HCT116 (cell line): Measurements from ENCODE around the gene MCRIP2. TPM values are rescaled to one million over a fixed set of nuclear protein-coding genes. Genes with fewer than 3 reads are reported as not detected.
A peak's percentile ranks its signal among the peaks of the same experiment; 100 is the strongest.

Experiments used
- ATAC-seq: fragments of 200-7000 bp; cut with Tn5 transposase; 2 replicates; pipeline ENCODE4 v1.9.1; 2020; ENCODE audit warnings: mild to moderate bottlenecking, moderate library complexity
- BruUV-seq: library from RNA; stranded (reverse); fragments of 400-500 nt; replicated peaks from 2 replicates; lab custom pipeline; 2021; lab: Mats Ljungman, UMichigan
- CTCF ChIA-PET: fragments of 300-600 bp; sonication (Branson Sonifier 250); formaldehyde crosslinking; loops from one replicate; lab custom pipeline; 2021; ENCODE audit warnings: antibody characterized with exemption; lab: Charles Lee
- POLR2A ChIA-PET: fragments of 300-600, 350-600 bp; sonication (Branson Sonifier 250); formaldehyde crosslinking; loops from one replicate; lab custom pipeline; 2021; ENCODE audit warnings: antibody characterized with exemption; lab: Charles Lee
- RAD21 ChIA-PET, 2 experiments: fragments of 300-600 bp; sonication (Branson Sonifier 250); formaldehyde crosslinking; loops; one replicate each; lab custom pipeline; 2023; ENCODE audit warnings: low total read pairs in 2 of 2; ENCODE audit not compliant: uncharacterized antibody in 2 of 2, unreplicated experiment in 2 of 2, low non-redundant PET in 1 of 2; lab: Charles Lee
- DNase-seq: peaks from one replicate; pipeline ENCODE4 v3.0.0-alpha.2; 2010; ENCODE audit warnings: low read depth, low spot score
- H2AFZ ChIP-seq: fragments of 200-600 bp; shearing (Covaris generic), sonication (generic); 2 replicates; pipeline ENCODE4 v1.6.1; 2017; ENCODE audit warnings: low read depth, mixed run types, mixed read lengths, antibody characterized with exemption, low read length; ENCODE audit not compliant: poor library complexity, severe bottlenecking
- H3K27ac ChIP-seq: 2 replicates; pipeline ENCODE4 v1.5.1; 2012; ENCODE audit warnings: low read depth, low read length
- H3K27me3 ChIP-seq: fragments of 200-600 bp; sonication (generic); 2 replicates; pipeline ENCODE4 v1.6.1; 2016; ENCODE audit warnings: mixed run types, low read length, mixed read lengths; ENCODE audit not compliant: insufficient read depth
- H3K36me3 ChIP-seq, 2 experiments: fragments of 200-500 bp in 1 of 2; fragments of 200-600 bp in 1 of 2; sonication (Bioruptor generic) in 1 of 2; sonication (generic) in 1 of 2; 2 replicates each; pipeline versions ENCODE4 v1.5.1 to v1.6.1; 2014 to 2016; ENCODE audit warnings: low read length in 2 of 2, inconsistent platforms in 1 of 2, mixed read lengths in 1 of 2, mixed run types in 1 of 2; ENCODE audit not compliant: insufficient read depth in 2 of 2, control insufficient read depth in 1 of 2
- H3K4me1 ChIP-seq, 2 experiments: fragments of 200-600 bp in 1 of 2; sonication (generic) in 1 of 2; 2 replicates each; pipeline versions ENCODE4 v1.5.1 to v1.6.1; 2012 to 2017; ENCODE audit warnings: low read length in 2 of 2, inconsistent platforms in 1 of 2, mild to moderate bottlenecking in 1 of 2, mixed read lengths in 1 of 2, mixed run types in 1 of 2, moderate library complexity in 1 of 2; ENCODE audit not compliant: insufficient read depth in 2 of 2, control insufficient read depth in 1 of 2
- H3K4me2 ChIP-seq: fragments of 200-600 bp; sonication (generic); 2 replicates; pipeline ENCODE4 v1.6.1; 2017; ENCODE audit warnings: mixed run types, low read length, mixed read lengths
- H3K4me3 ChIP-seq, 2 experiments: fragments of 200-600 bp in 1 of 2; sonication (generic) in 1 of 2; replicated peaks in 1 of 2; 2 replicates each; pipeline ENCODE4 v1.5.1; 2011 to 2016; ENCODE audit warnings: low read length in 2 of 2, control low read depth in 1 of 2, low read depth in 1 of 2, mild to moderate bottlenecking in 1 of 2, mixed read lengths in 1 of 2, mixed run types in 1 of 2
- H3K79me2 ChIP-seq: fragments of 200-600 bp; sonication (generic); 2 replicates; pipeline ENCODE4 v1.6.1; 2017; ENCODE audit warnings: mild to moderate bottlenecking, mixed run types, low read length, moderate library complexity, mixed read lengths; ENCODE audit not compliant: insufficient read depth
- H3K9ac ChIP-seq: fragments of 200-600 bp; sonication (generic); 2 replicates; pipeline ENCODE4 v1.6.1; 2016; ENCODE audit warnings: low read length, mixed read lengths
- H3K9me2 ChIP-seq: fragments of 200-600 bp; sonication (generic), shearing (Covaris generic); 2 replicates; pipeline ENCODE4 v1.6.1; 2017; ENCODE audit warnings: mixed run types, mild to moderate bottlenecking, moderate library complexity; ENCODE audit not compliant: insufficient read depth
- H3K9me3 ChIP-seq, 2 experiments: fragments of 200-500 bp in 1 of 2; fragments of 200-600 bp in 1 of 2; sonication (Bioruptor generic) in 1 of 2; sonication (generic) in 1 of 2; 2 replicates each; pipeline ENCODE4 v1.6.1; 2014 to 2017; ENCODE audit warnings: low read length in 2 of 2, mixed read lengths in 2 of 2, inconsistent platforms in 1 of 2, low read depth in 1 of 2, mild to moderate bottlenecking in 1 of 2, mixed run types in 1 of 2, moderate library complexity in 1 of 2; ENCODE audit not compliant: control insufficient read depth in 1 of 2, insufficient read depth in 1 of 2
- H4K20me1 ChIP-seq: fragments of 200-600 bp; sonication (generic), shearing (Covaris generic); 2 replicates; pipeline ENCODE4 v1.6.1; 2017; ENCODE audit warnings: mixed run types, mild to moderate bottlenecking, moderate library complexity; ENCODE audit not compliant: insufficient read depth
- CBX3 ChIP-seq: IDR thresholded peaks from 2 replicates; pipeline ENCODE4 v1.6.1; 2012; ENCODE audit warnings: low read depth
- CEBPB ChIP-seq: IDR thresholded peaks from 2 replicates; pipeline ENCODE4 v1.6.1; 2012; ENCODE audit warnings: low read depth
- ELF1 ChIP-seq: IDR thresholded peaks from 2 replicates; pipeline ENCODE4 v1.6.1; 2012; ENCODE audit warnings: low read depth, borderline replicate concordance
- EZH2phosphoT487 ChIP-seq: fragments of 200-600 bp; IDR thresholded peaks from 2 replicates; pipeline ENCODE4 v1.6.1; 2018; ENCODE audit warnings: antibody characterized with exemption, borderline replicate concordance
- JUND ChIP-seq: IDR thresholded peaks from 2 replicates; pipeline ENCODE4 v1.6.1; 2012
- MAX ChIP-seq: IDR thresholded peaks from 2 replicates; pipeline ENCODE4 v1.6.1; 2012
- POLR2A ChIP-seq: IDR thresholded peaks from 2 replicates; pipeline ENCODE4 v1.7.0; 2011; ENCODE audit warnings: borderline replicate concordance; ENCODE audit not compliant: insufficient read depth, insufficient read length; ENCODE audit errors: extremely low read depth
- POLR2AphosphoS5 ChIP-seq: IDR thresholded peaks from 2 replicates; pipeline ENCODE4 v1.6.1; 2011; ENCODE audit warnings: mild to moderate bottlenecking, low read depth, low read length, moderate library complexity
- RAD21 ChIP-seq: IDR thresholded peaks from 2 replicates; pipeline ENCODE4 v1.6.1; 2012; ENCODE audit warnings: low read depth, mild to moderate bottlenecking
- SP1 ChIP-seq: IDR thresholded peaks from 2 replicates; pipeline ENCODE4 v1.6.1; 2012; ENCODE audit warnings: low read depth
- SRF ChIP-seq: IDR thresholded peaks from 2 replicates; pipeline ENCODE4 v1.6.1; 2012; ENCODE audit warnings: low read depth
- YY1 ChIP-seq: IDR thresholded peaks from 2 replicates; pipeline ENCODE4 v1.6.1; 2011; ENCODE audit warnings: low read length, low read depth, moderate library complexity, mild to moderate bottlenecking; ENCODE audit not compliant: insufficient replicate concordance; ENCODE audit errors: extremely low read depth
- intact Hi-C: fragments of 100-400 bp; cut with micrococcal nuclease; formaldehyde crosslinking; loops from 2 replicates; pipeline ENCODE4 v1.10.0; 2022
- total RNA-seq: library from RNA; stranded (reverse); gene quantifications from one replicate; pipeline ENCODE4 v1.2.1, GENCODE V29; 2021; ENCODE audit not compliant: unreplicated experiment
- TF ChIP-seq, protein P1 (sequence below), 3 experiments: fragments of 200-600 bp in 1 of 3; sonication (generic) in 1 of 3; IDR thresholded peaks in 2 of 3; conservative IDR thresholded peaks in 1 of 3; 2 replicates each; pipeline ENCODE4 v1.5.1; 2012 to 2017; ENCODE audit warnings: low read depth in 2 of 3, low read length in 2 of 3, antibody characterized with exemption in 1 of 3, borderline replicate concordance in 1 of 3, control low read depth in 1 of 3, mild to moderate bottlenecking in 1 of 3, mixed read lengths in 1 of 3, mixed run types in 1 of 3, moderate library complexity in 1 of 3; ENCODE audit not compliant: insufficient read depth in 1 of 3

Gene MCRIP2
- total RNA-seq, 1 experiment from 2014 or later = 34.9 TPM

GRCh38 chr16:647173-647902 lies 5.7 kb downstream of the MCRIP2 start:
- no peaks in the 10 kb centered on the region for H3K36me3 ChIP-seq
- intact Hi-C loops = no loop called here
- peak overlapping the region; percentile 64 to 68 for H3K4me3 ChIP-seq
- ChIA-PET CTCF (interaction anchor here (2.3 kb wide), 1 partner anchor 13 kb away, joined by 13 read pairs; no protein-coding TSS in a partner anchor), POLR2A (no interaction called here), RAD21 (no interaction called here)
- H3K27me3 ChIP-seq = no peaks in the 10 kb centered on the region
- H3K9me2 ChIP-seq = no peaks in the 10 kb centered on the region
- peaks cover 40% of the 10 kb centered on the region for H3K79me2 ChIP-seq
- no peak for ATAC-seq
- H3K9me3 ChIP-seq = no peaks in the 10 kb centered on the region
- peak overlapping the region; percentile 96 for H3K27ac ChIP-seq
- TF ChIP-seq POLR2A (peak; percentile 19), POLR2AphosphoS5 (no peak; the same call in 1 of the 2 replicates), ELF1 (no peak), YY1 (no peak), CBX3 (no peak), JUND (no peak), MAX (no peak), SRF (no peak)
- H2AFZ ChIP-seq = no peak overlapping the region
- no peak for DNase-seq
- no peaks in the 10 kb centered on the region for H4K20me1 ChIP-seq
- peak overlapping the region; percentile 82 for H3K9ac ChIP-seq
- H3K4me2 ChIP-seq = peak overlapping the region; percentile 84
- H3K4me1 ChIP-seq = peaks cover 19 to 55% of the 10 kb centered on the region in 2 experiments
- BruUV-seq = no TSS peak

DNA sequence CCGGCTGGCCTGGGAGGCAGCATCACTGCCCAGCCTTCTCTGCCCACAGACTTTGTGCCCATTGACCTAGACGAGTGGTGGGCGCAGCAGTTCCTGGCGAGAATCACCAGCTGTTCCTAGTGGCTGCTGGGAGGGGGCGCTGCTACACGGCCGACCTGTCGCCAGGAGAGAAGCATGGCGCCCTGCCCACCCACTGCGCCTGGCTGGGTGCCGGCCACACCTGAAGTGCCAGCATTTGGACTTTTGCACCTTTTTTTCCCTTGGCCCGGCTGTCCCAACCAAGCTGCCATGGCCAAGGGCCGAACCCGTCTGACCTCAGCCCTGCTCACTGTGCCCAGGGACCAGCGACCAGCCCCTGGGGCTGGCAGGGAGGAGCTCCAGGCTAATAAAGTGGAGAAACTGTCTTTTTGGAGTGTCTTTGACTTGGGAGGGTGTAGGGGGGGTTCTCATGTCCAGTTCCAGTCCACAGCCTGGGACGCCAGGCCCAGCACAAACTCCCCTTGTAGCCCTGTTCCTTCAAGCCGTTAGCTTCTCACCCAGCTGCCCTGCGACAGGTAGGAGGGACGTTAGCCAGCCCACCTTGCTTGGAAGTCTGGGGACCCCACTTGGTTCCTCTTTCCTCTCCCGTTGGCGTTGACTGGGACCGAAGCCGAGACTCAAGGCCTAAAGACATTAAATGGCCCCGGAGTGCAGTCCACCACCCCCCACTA lies 6.6 kb downstream of the MCRIP2 start:
- no peaks in the 10 kb centered on the region for H4K20me1 ChIP-seq
- ATAC-seq (peak; percentile 47), DNase-seq (no peak)
- H3K79me2 ChIP-seq = peaks cover 34% of the 10 kb centered on the region
- H3K27me3 ChIP-seq = no peaks in the 10 kb centered on the region
- TF ChIP-seq SP1 (no peak), ELF1 (no peak), CEBPB (no peak), POLR2AphosphoS5 (peak; percentile 37; the same call in 1 of the 2 replicates), POLR2A (no peak), YY1 (peak; percentile 70), RAD21 (peak; percentile 35), EZH2phosphoT487 (no peak), SRF (no peak), JUND (no peak)
- TF ChIP-seq, protein P1, sequence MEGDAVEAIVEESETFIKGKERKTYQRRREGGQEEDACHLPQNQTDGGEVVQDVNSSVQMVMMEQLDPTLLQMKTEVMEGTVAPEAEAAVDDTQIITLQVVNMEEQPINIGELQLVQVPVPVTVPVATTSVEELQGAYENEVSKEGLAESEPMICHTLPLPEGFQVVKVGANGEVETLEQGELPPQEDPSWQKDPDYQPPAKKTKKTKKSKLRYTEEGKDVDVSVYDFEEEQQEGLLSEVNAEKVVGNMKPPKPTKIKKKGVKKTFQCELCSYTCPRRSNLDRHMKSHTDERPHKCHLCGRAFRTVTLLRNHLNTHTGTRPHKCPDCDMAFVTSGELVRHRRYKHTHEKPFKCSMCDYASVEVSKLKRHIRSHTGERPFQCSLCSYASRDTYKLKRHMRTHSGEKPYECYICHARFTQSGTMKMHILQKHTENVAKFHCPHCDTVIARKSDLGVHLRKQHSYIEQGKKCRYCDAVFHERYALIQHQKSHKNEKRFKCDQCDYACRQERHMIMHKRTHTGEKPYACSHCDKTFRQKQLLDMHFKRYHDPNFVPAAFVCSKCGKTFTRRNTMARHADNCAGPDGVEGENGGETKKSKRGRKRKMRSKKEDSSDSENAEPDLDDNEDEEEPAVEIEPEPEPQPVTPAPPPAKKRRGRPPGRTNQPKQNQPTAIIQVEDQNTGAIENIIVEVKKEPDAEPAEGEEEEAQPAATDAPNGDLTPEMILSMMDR (IDR thresholded peaks at IDR 0.05 in 2 of 3, conservative IDR thresholded peaks at IDR 0.05 in 1 of 3; ENCODE audit: borderline replicate concordance in 1 of 3, insufficient read depth in 1 of 3, low read depth in 2 of 3, low read length in 2 of 3) = peak; percentile 40 to 59 (median 53); a peak in 4 of 6 replicates
- peaks cover 19 to 47% of the 10 kb centered on the region in 2 experiments for H3K4me1 ChIP-seq
- H3K36me3 ChIP-seq = no peaks in the 10 kb centered on the region
- H3K4me2 ChIP-seq = peak overlapping the region; percentile 84
- TSS peak; percentile 83 for BruUV-seq
- intact Hi-C loops = no loop called here
- RAD21 ChIA-PET = no interaction called here
- peak overlapping the region; percentile 82 for H3K9ac ChIP-seq
- H3K27ac ChIP-seq = peak overlapping the region; percentile 96
- POLR2A ChIA-PET = no interaction called here
- peak overlapping the region; percentile 64 to 68 for H3K4me3 ChIP-seq
- H3K9me2 ChIP-seq = no peaks in the 10 kb centered on the region
- H2AFZ ChIP-seq = no peak overlapping the region
- no peaks in the 10 kb centered on the region for H3K9me3 ChIP-seq
- CTCF ChIA-PET = interaction anchor here (0.7 to 2.3 kb wide), 3 partner anchors 12 to 55 kb away, joined by 4 to 13 read pairs (median 5); no protein-coding TSS in a partner anchor
